Left renal pelvis (tissue), 4 donors: ENCODE results near the gene TMOD1. TPM values are rescaled to one million over a fixed set of nuclear protein-coding genes. Genes with fewer than 3 reads are reported as not detected.
A peak's percentile ranks its signal among the peaks of the same experiment; 100 is the strongest.

ENCODE experiments used
- DNase-seq, 4 donors: peaks; one replicate each; pipeline ENCODE4 v3.0.0-alpha.2; 2013; ENCODE audit warnings: low read depth in 4 of 4, low spot score in 3 of 4
- polyA plus RNA-seq, 4 donors: library from polyadenylated mRNA; unstranded; fragments of 120-200 nt; gene quantifications; one replicate each; pipeline ENCODE4 v1.2.1, GENCODE V29; 2013; ENCODE audit not compliant: insufficient read length in 4 of 4

The TMOD1 gene
- polyA plus RNA-seq, 4 donors = 1.6 to 10.0 (median 2.4) TPM

GRCh38 chr9:97628668-97629067 lies 127.2 kb downstream of the TMOD1 start:
- DNase-seq = no peak

DNA sequence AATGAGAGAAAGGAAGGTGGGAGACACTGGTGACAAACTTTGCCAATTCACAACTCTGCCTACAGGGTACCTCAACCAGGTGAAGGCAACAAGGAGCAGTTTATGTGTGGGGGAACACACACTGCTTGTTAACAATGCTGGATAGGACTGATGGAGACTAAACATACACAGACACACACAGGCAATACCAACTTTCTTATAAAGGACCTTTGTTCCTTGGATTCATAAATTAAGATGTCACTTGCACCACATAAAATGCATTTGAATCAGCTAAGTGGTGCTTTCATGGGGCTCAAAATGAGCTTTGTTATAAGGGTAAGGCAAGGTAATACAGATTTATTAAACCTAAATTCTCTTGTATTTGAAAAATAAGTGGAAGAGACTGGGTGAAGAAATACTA lies 127.7 kb downstream of the TMOD1 start:
- DNase-seq = no peak

GRCh38 chr9:97630591-97630990 lies 129.1 kb downstream of the TMOD1 start:
- no peak for DNase-seq

DNA sequence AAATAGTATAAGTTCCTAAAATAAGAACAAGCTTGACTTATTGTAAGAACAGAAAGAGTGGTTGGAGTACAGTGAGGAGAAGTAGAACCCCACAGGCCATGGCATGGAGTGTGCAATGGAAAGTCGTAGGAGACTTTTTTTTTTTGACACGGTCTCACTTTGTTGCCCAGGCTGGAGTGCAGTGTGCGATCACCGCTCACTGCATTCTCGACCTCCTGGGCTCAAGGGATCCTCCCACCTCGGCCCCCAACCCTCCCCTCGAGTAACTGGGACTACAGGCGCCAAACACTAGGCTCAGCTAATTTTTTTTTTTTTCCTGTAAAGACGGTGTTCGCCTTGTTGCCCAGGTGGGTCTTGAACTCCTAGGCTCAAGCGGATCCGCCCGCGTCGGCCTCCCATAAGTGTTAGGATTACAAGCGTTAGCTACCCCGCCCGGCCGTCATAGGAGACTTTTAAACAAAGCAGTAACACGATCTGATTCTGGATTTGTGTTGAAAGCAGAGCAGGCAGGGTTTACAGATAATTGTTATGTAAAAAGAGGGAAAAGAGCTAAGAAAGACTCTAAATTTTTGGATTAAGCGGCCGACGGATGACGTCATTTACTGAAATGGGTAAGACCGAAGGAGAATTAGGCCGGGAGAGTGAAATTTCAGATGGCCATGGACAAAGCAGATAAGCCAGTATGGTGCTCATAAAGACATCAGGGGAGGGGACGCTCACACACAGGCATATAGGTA lies 130.9 kb downstream of the TMOD1 start:
- peak in 3 of 4 donors; percentile 57 to 76 (median 70) for DNase-seq

- peak; percentile 93 to 96 (median 95) for DNase-seq
Observed at GRCh38 chr9:97632985-97633858, 131.8 kb downstream of the TMOD1 start, which contains the start of the genes NCBP1 and TSTD2. TSS of gene NCBP1 (plus strand) at chr9:97633821. CDS start at chr9:97633882, 61 bp downstream. TSS of gene TSTD2 (minus strand) at chr9:97633368. CDS start at chr9:97627562, 5,806 bp downstream.

DNA sequence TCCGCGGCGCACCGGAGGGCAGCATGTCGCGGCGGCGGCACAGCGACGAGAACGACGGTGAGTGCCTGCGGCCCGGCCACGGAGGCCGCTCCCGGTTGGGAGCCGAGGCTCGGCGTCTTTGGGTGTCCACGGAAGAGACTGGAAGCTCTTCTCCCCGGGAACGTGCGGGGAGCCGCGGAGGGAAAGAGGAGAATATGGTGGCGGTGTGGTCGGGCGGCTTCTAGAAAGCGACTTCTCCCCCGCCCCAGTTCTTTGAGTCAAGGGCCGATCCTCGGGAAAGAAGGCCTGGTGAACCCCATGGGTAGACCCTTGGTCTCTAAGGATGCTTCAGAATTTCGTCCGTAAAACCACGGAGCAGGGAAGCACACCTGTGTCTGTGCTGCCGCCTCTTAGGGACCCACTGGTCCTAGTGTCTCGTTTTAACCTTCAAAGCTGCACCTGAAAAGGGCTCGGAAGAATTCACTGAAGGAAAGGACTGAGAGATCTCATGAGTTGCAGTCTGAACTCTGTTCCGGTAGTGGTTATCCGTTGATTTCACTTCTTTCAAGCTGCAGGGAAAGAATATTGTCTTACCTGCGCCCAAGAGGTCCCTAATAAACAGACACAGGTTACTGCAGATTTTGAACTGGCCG lies 132.5 kb downstream of the TMOD1 start:
- peak in 1 of 4 donors; percentile 6 for DNase-seq

DNA sequence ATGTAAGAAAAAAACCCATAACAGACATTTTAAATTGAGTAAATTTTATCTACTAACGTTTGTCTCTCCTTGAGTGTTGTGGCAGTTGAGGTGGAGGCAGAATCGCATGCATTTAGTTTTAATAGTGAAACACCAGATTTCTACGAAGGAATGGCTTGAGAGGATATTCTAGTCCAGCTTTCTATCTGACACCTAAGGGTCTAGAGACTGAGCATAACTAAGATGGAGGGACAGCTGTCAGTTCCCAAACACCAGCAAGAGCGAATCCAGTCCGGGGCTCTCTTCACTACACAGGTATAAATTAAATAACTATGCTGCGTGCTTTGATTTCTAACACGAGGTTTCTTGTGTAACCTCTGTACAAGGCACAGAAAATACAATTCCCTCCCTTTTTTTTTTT lies 133.6 kb downstream of the TMOD1 start:
- DNase-seq = no peak

- DNase-seq = no peak
Observed at GRCh38 chr9:97636903-97637302, 135.4 kb downstream of the TMOD1 start.

GRCh38 chr9:97638666-97639065 lies 137.2 kb downstream of the TMOD1 start:
- no peak for DNase-seq

GRCh38 chr9:97640325-97640724 lies 138.9 kb downstream of the TMOD1 start:
- DNase-seq = no peak

DNA sequence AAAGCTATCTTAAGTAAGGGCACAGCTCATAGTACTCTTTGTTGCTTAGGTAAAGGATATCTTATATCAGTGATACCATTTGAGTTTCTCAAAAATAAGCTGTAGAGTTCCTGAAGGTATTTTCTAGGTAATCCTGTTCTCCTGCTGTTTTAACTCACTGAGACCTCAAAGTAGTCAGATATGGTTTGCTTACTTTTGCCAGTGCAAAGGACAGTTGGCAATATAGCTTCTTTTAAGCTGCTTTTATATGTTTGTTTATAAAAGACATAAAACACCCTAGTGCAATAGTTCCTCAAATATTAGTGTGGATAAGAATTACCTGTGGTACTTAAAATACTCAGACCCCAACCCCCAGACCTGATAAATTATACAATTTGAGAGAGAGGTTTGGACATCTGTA lies 144.3 kb downstream of the TMOD1 start:
- no peak for DNase-seq

GRCh38 chr9:97647996-97648395 lies 146.5 kb downstream of the TMOD1 start:
- no peak for DNase-seq

Other genes with a start within 250 kb of the TMOD1 start
- 10 to 100 TPM in 2 of 4 donors, 1 to 10 TPM in 2; 8.6 to 30.7 (median 13.0) TPM for gene CCDC180, start 194.0 kb upstream of the TMOD1 start, polyA plus RNA-seq
- gene TDRD7, start 89.6 kb upstream of the TMOD1 start, polyA plus RNA-seq = 1 to 10 TPM; 4.0 to 8.8 (median 7.5) TPM
- gene TSTD2, start 131.7 kb downstream of the TMOD1 start, polyA plus RNA-seq = 10 to 100 TPM; 27.6 to 40.9 (median 34.1) TPM
- 10 to 100 TPM; 40.0 to 56.1 (median 46.5) TPM for gene NCBP1, start 132.2 kb downstream of the TMOD1 start, polyA plus RNA-seq
- gene XPA, start 195.7 kb downstream of the TMOD1 start, polyA plus RNA-seq = 10 to 100 TPM; 34.4 to 39.9 (median 38.9) TPM